ENCODE measurements around the gene R3HDM2. TPM values are rescaled to one million over a fixed set of nuclear protein-coding genes. Genes with fewer than 3 reads are reported as not detected.

Gene R3HDM2
- total RNA-seq, 1 experiment from 2014 or later, result 34.7 TPM

DNA sequence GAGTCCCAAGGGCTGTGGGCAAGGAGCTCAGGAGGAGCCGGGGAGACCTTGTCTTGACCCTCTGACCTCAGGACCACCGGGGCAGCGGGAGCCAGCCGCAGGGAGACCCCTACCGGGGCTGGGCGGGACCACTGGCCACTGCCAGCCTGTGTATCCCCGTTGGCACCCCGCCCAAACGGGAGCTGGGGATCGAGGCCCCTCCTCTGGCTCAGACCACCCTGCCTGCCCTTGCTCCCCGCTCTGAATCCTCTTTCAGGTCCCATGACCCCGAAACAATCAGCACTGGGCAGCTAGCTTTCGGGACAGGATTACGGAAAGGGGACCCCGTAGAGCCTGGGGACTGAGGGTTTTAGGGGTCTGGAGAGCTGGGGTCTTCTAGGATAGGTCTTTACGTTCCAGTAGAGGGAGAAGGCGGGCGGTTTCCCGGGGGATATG is 30.0 kb upstream of the R3HDM2 start:
- POLR2A ChIA-PET, result interaction anchor here (1.0 to 1.7 kb wide), 4 partner anchors 59 to 349 kb away, joined by 4 to 7 read pairs (median 6); partner anchors contain the start of gene DDIT3
- CTCF ChIA-PET, result interaction anchor here (0.7 to 5.2 kb wide), 14 partner anchors 8 to 247 kb away, joined by 3 to 88 read pairs (median 6); partner anchors contain the start of genes SHMT2 and STAC3
- Mint-ChIP-seq H3K4me3 (peak overlapping the region; percentile 96), H3K4me1 (peaks cover 37% of the 10 kb centered on the region), H3K27ac (peak overlapping the region; percentile 98), H3K27me3 (ENCODE audit: low read depth) (peaks cover 9% of the 10 kb centered on the region), H3K9me3 (no peaks in the 10 kb centered on the region), H3K36me3 (0 out of 2 replicates have a peak, but pooled peaks cover 1% of the 10 kb centered on the region)
- peak; percentile 12 for ATAC-seq
- TF ChIP-seq, protein P1, sequence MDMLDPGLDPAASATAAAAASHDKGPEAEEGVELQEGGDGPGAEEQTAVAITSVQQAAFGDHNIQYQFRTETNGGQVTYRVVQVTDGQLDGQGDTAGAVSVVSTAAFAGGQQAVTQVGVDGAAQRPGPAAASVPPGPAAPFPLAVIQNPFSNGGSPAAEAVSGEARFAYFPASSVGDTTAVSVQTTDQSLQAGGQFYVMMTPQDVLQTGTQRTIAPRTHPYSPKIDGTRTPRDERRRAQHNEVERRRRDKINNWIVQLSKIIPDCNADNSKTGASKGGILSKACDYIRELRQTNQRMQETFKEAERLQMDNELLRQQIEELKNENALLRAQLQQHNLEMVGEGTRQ (CRISPR knock-in tag; IDR thresholded peaks at IDR 0.05), result no peak
- TF ChIP-seq, protein P2, sequence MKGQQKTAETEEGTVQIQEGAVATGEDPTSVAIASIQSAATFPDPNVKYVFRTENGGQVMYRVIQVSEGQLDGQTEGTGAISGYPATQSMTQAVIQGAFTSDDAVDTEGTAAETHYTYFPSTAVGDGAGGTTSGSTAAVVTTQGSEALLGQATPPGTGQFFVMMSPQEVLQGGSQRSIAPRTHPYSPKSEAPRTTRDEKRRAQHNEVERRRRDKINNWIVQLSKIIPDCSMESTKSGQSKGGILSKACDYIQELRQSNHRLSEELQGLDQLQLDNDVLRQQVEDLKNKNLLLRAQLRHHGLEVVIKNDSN (CRISPR knock-in tag; IDR thresholded peaks at IDR 0.05), result no peak
- TF ChIP-seq, protein P3, sequence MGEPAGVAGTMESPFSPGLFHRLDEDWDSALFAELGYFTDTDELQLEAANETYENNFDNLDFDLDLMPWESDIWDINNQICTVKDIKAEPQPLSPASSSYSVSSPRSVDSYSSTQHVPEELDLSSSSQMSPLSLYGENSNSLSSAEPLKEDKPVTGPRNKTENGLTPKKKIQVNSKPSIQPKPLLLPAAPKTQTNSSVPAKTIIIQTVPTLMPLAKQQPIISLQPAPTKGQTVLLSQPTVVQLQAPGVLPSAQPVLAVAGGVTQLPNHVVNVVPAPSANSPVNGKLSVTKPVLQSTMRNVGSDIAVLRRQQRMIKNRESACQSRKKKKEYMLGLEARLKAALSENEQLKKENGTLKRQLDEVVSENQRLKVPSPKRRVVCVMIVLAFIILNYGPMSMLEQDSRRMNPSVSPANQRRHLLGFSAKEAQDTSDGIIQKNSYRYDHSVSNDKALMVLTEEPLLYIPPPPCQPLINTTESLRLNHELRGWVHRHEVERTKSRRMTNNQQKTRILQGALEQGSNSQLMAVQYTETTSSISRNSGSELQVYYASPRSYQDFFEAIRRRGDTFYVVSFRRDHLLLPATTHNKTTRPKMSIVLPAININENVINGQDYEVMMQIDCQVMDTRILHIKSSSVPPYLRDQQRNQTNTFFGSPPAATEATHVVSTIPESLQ (CRISPR knock-in tag; IDR thresholded peaks at IDR 0.05), result no peak
- no peak for TF ChIP-seq JAZF1 (CRISPR knock-in tag; IDR thresholded peaks at IDR 0.05)
- TF ChIP-seq, protein P4, sequence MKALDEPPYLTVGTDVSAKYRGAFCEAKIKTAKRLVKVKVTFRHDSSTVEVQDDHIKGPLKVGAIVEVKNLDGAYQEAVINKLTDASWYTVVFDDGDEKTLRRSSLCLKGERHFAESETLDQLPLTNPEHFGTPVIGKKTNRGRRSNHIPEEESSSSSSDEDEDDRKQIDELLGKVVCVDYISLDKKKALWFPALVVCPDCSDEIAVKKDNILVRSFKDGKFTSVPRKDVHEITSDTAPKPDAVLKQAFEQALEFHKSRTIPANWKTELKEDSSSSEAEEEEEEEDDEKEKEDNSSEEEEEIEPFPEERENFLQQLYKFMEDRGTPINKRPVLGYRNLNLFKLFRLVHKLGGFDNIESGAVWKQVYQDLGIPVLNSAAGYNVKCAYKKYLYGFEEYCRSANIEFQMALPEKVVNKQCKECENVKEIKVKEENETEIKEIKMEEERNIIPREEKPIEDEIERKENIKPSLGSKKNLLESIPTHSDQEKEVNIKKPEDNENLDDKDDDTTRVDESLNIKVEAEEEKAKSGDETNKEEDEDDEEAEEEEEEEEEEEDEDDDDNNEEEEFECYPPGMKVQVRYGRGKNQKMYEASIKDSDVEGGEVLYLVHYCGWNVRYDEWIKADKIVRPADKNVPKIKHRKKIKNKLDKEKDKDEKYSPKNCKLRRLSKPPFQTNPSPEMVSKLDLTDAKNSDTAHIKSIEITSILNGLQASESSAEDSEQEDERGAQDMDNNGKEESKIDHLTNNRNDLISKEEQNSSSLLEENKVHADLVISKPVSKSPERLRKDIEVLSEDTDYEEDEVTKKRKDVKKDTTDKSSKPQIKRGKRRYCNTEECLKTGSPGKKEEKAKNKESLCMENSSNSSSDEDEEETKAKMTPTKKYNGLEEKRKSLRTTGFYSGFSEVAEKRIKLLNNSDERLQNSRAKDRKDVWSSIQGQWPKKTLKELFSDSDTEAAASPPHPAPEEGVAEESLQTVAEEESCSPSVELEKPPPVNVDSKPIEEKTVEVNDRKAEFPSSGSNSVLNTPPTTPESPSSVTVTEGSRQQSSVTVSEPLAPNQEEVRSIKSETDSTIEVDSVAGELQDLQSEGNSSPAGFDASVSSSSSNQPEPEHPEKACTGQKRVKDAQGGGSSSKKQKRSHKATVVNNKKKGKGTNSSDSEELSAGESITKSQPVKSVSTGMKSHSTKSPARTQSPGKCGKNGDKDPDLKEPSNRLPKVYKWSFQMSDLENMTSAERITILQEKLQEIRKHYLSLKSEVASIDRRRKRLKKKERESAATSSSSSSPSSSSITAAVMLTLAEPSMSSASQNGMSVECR (CRISPR knock-in tag; IDR thresholded peaks at IDR 0.05; ENCODE audit: borderline replicate concordance), result peak; percentile 38; the same call in 1 of the 2 replicates
- TF ChIP-seq, protein P5, sequence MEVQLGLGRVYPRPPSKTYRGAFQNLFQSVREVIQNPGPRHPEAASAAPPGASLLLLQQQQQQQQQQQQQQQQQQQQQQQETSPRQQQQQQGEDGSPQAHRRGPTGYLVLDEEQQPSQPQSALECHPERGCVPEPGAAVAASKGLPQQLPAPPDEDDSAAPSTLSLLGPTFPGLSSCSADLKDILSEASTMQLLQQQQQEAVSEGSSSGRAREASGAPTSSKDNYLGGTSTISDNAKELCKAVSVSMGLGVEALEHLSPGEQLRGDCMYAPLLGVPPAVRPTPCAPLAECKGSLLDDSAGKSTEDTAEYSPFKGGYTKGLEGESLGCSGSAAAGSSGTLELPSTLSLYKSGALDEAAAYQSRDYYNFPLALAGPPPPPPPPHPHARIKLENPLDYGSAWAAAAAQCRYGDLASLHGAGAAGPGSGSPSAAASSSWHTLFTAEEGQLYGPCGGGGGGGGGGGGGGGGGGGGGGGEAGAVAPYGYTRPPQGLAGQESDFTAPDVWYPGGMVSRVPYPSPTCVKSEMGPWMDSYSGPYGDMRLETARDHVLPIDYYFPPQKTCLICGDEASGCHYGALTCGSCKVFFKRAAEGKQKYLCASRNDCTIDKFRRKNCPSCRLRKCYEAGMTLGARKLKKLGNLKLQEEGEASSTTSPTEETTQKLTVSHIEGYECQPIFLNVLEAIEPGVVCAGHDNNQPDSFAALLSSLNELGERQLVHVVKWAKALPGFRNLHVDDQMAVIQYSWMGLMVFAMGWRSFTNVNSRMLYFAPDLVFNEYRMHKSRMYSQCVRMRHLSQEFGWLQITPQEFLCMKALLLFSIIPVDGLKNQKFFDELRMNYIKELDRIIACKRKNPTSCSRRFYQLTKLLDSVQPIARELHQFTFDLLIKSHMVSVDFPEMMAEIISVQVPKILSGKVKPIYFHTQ (CRISPR knock-in tag; IDR thresholded peaks at IDR 0.05), result no peak
- TF ChIP-seq, protein P6, sequence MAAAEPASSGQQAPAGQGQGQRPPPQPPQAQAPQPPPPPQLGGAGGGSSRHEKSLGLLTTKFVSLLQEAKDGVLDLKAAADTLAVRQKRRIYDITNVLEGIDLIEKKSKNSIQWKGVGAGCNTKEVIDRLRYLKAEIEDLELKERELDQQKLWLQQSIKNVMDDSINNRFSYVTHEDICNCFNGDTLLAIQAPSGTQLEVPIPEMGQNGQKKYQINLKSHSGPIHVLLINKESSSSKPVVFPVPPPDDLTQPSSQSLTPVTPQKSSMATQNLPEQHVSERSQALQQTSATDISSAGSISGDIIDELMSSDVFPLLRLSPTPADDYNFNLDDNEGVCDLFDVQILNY (CRISPR knock-in tag; IDR thresholded peaks at IDR 0.05), result 0 out of 2 replicates have a peak, but pooled peaks have one; percentile 22
- 0 out of 2 replicates have a peak, but pooled peaks have one; percentile 7 for TF ChIP-seq SP1 (CRISPR knock-in tag; conservative IDR thresholded peaks at IDR 0.05)
- no peak for TF ChIP-seq NR2C2 (CRISPR knock-in tag; IDR thresholded peaks at IDR 0.05)
- TF ChIP-seq SMAD4 (CRISPR knock-in tag; IDR thresholded peaks at IDR 0.05), result no peak
- TF ChIP-seq, protein P7, sequence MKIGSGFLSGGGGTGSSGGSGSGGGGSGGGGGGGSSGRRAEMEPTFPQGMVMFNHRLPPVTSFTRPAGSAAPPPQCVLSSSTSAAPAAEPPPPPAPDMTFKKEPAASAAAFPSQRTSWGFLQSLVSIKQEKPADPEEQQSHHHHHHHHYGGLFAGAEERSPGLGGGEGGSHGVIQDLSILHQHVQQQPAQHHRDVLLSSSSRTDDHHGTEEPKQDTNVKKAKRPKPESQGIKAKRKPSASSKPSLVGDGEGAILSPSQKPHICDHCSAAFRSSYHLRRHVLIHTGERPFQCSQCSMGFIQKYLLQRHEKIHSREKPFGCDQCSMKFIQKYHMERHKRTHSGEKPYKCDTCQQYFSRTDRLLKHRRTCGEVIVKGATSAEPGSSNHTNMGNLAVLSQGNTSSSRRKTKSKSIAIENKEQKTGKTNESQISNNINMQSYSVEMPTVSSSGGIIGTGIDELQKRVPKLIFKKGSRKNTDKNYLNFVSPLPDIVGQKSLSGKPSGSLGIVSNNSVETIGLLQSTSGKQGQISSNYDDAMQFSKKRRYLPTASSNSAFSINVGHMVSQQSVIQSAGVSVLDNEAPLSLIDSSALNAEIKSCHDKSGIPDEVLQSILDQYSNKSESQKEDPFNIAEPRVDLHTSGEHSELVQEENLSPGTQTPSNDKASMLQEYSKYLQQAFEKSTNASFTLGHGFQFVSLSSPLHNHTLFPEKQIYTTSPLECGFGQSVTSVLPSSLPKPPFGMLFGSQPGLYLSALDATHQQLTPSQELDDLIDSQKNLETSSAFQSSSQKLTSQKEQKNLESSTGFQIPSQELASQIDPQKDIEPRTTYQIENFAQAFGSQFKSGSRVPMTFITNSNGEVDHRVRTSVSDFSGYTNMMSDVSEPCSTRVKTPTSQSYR (CRISPR knock-in tag; IDR thresholded peaks at IDR 0.05), result no peak
- TF ChIP-seq, protein P8, sequence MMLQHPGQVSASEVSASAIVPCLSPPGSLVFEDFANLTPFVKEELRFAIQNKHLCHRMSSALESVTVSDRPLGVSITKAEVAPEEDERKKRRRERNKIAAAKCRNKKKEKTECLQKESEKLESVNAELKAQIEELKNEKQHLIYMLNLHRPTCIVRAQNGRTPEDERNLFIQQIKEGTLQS (CRISPR knock-in tag; conservative IDR thresholded peaks at IDR 0.05), result no peak
- no peak for TF ChIP-seq GRHL2 (CRISPR knock-in tag; IDR thresholded peaks at IDR 0.05; ENCODE audit: insufficient replicate concordance, severe bottlenecking)
- no peak for TF ChIP-seq NFE2L1 (CRISPR knock-in tag; IDR thresholded peaks at IDR 0.05)
- no peak for TF ChIP-seq MYBL2 (CRISPR knock-in tag; IDR thresholded peaks at IDR 0.05)
- TF ChIP-seq ZNF423 (CRISPR knock-in tag; IDR thresholded peaks at IDR 0.05), result no peak
- DNase-seq (ENCODE audit: low spot score), result peak; percentile 81

All from WTC11 (cell line).